K562 (cell line): ENCODE measurements around the gene UNKL. TPM values are rescaled to one million over a fixed set of nuclear protein-coding genes. Genes with fewer than 3 reads are reported as not detected.

ENCODE experiments used
- C11orf30 ChIP-seq: fragments of 450-650 bp; IDR thresholded peaks from 2 replicates; pipeline ENCODE4 v1.6.1; 2016; ENCODE audit warnings: low read depth, mild to moderate bottlenecking
- CBX3 ChIP-seq, 2 experiments: IDR thresholded peaks; 1 replicate in 1 of 2; 2 replicates in 1 of 2; pipeline ENCODE4 v1.6.1; 2012; ENCODE audit warnings: inconsistent platforms in 2 of 2, low read length in 2 of 2, borderline replicate concordance in 1 of 2, control low read depth in 1 of 2
- CHD4 ChIP-seq: fragments of 200-600 bp; sonication (generic); IDR thresholded peaks from 3 replicates; pipeline ENCODE4 v1.6.1; 2012; ENCODE audit warnings: low read depth, mild to moderate bottlenecking, mixed read lengths, low read length, inconsistent platforms; ENCODE audit not compliant: insufficient read depth, insufficient replicate concordance, poor library complexity, severe bottlenecking
- FOS ChIP-seq: IDR thresholded peaks from 3 replicates; pipeline ENCODE4 v1.6.1; 2011; ENCODE audit not compliant: insufficient read length; ENCODE audit errors: extremely low read depth
- FOSL1 ChIP-seq: fragments of 200-800 bp; sonication (Bioruptor generic); conservative IDR thresholded peaks from 2 replicates; pipeline ENCODE4 v1.6.1; 2016; ENCODE audit warnings: missing genetic modification characterization, missing compliant biosample characterization
- JUND ChIP-seq, 2 experiments: IDR thresholded peaks; 2 replicates in 1 of 2; 3 replicates in 1 of 2; pipeline ENCODE4 v1.6.1; 2011; ENCODE audit warnings: borderline replicate concordance in 2 of 2, low read depth in 2 of 2, low read length in 2 of 2, improper control_type of control experiment in 1 of 2, missing biosample characterization in 1 of 2, missing genetic modification characterization in 1 of 2, missing genetic modification reagents in 1 of 2
- MAFK ChIP-seq: IDR thresholded peaks from 2 replicates; pipeline ENCODE4 v1.6.1; 2011; ENCODE audit warnings: low read length, improper control_type of control experiment
- MTF1 ChIP-seq: fragments of 250-450 bp; sonication (Bioruptor Pico); IDR thresholded peaks from 2 replicates; pipeline ENCODE4 v1.9.0; 2021; ENCODE audit warnings: moderate library complexity, mild to moderate bottlenecking, inconsistent platforms, borderline replicate concordance
- NFYB ChIP-seq: IDR thresholded peaks from 2 replicates; pipeline ENCODE4 v1.6.1; 2011; ENCODE audit warnings: mild to moderate bottlenecking, moderate library complexity; ENCODE audit not compliant: insufficient read length; ENCODE audit errors: extremely low read depth
- NR2C2 ChIP-seq, 2 experiments: fragments of 200-800 bp in 1 of 2; sonication (Bioruptor generic) in 1 of 2; sonication (generic) in 1 of 2; formaldehyde crosslinking in 1 of 2; IDR thresholded peaks; 2 replicates each; pipeline versions ENCODE4 v1.6.1 to v1.8.0; 2016 to 2022; ENCODE audit warnings: mild to moderate bottlenecking in 1 of 2, missing compliant biosample characterization in 1 of 2, missing genetic modification characterization in 1 of 2, missing genetic modification reagents in 1 of 2
- NR2F6 ChIP-seq: fragments of 450-650 bp; formaldehyde crosslinking; IDR thresholded peaks from 2 replicates; pipeline ENCODE4 v1.4.0; 2020; ENCODE audit warnings: mild to moderate bottlenecking
- RBM17 ChIP-seq: fragments of 200-400 bp; formaldehyde crosslinking; IDR thresholded peaks from 2 replicates; pipeline ENCODE4 v1.6.1; 2017; ENCODE audit warnings: low read depth, mild to moderate bottlenecking, low read length, borderline replicate concordance
- RFX1 ChIP-seq: fragments of 450-650 bp; IDR thresholded peaks from 2 replicates; pipeline ENCODE4 v1.6.1; 2016; ENCODE audit warnings: mild to moderate bottlenecking, moderate library complexity
- RFX5 ChIP-seq: IDR thresholded peaks from 2 replicates; pipeline ENCODE4 v1.6.1; 2011; ENCODE audit warnings: low read depth, mild to moderate bottlenecking, improper control_type of control experiment, low read length
- TAF15 ChIP-seq: fragments of 200-400 bp; formaldehyde crosslinking; IDR thresholded peaks from 2 replicates; pipeline ENCODE4 v1.6.1; 2017; ENCODE audit warnings: mild to moderate bottlenecking, low read depth, low read length, moderate library complexity
- THRB ChIP-seq: fragments of 450-650 bp; formaldehyde crosslinking; conservative IDR thresholded peaks from 2 replicates; pipeline ENCODE4 v1.4.0; 2022; ENCODE audit warnings: mild to moderate bottlenecking, missing genetic modification characterization
- TOE1 ChIP-seq, 2 experiments: fragments of 450-650 bp in 1 of 2; sonication (generic) in 1 of 2; formaldehyde crosslinking in 1 of 2; IDR thresholded peaks; 2 replicates each; pipeline versions ENCODE4 v1.7.1 to v1.8.0; 2016 to 2022; ENCODE audit warnings: borderline replicate concordance in 2 of 2, mild to moderate bottlenecking in 2 of 2, antibody characterized with exemption in 1 of 2, inconsistent platforms in 1 of 2, low read depth in 1 of 2, missing genetic modification reagents in 1 of 2, moderate library complexity in 1 of 2
- ZBTB26 ChIP-seq: fragments of 450-650 bp; formaldehyde crosslinking; IDR thresholded peaks from 2 replicates; pipeline ENCODE4 v1.4.0; 2022; ENCODE audit warnings: missing genetic modification characterization
- ZNF143 ChIP-seq: sonication (generic); formaldehyde crosslinking; IDR thresholded peaks from 2 replicates; pipeline ENCODE4 v1.9.0; 2022; ENCODE audit warnings: mild to moderate bottlenecking, missing genetic modification reagents
- ZNF280B ChIP-seq: fragments of 250-450 bp; sonication (Bioruptor Pico); IDR thresholded peaks from 2 replicates; pipeline ENCODE4 v1.5.1; 2021; ENCODE audit warnings: mild to moderate bottlenecking
- ZNF41 ChIP-seq: fragments of 250-450 bp; sonication (Bioruptor Pico); conservative IDR thresholded peaks from 2 replicates; pipeline ENCODE4 v1.4.0; 2020; ENCODE audit warnings: mild to moderate bottlenecking
- ZNF75A ChIP-seq: fragments of 450-650 bp; formaldehyde crosslinking; IDR thresholded peaks from 2 replicates; pipeline ENCODE4 v1.4.0; 2020; ENCODE audit warnings: mild to moderate bottlenecking
- ZZZ3 ChIP-seq: fragments of 450-650 bp; IDR thresholded peaks from 2 replicates; pipeline ENCODE4 v1.6.1; 2016; ENCODE audit warnings: antibody characterized with exemption, mild to moderate bottlenecking, moderate library complexity
- polyA plus RNA-seq, 8 experiments: library from polyadenylated mRNA; depleted of rRNA in 4 of 8; stranded (reverse) in 5 of 8; unstranded in 3 of 8; fragments of >200 nt; fragmentation: Nextera tagmentation in 2 of 8; fragmentation: Illumina TruSeq in 1 of 8; extraction: Ambion mirVana in 2 of 8; extraction: Trizol in 1 of 8; gene quantifications; 2 replicates each; pipeline versions ENCODE4 v1.2.1 to v1.2.3, GENCODE V29; 2011 to 2014; ENCODE audit warnings: inconsistent platforms in 1 of 8, missing spikeins in 1 of 8
- total RNA-seq, 7 experiments: library from RNA; depleted of rRNA in 6 of 7; stranded (reverse); fragments of >200 nt in 6 of 7; fragmentation: Illumina TruSeq in 2 of 7; extraction: Trizol in 2 of 7; gene quantifications; 2 replicates each; pipeline versions ENCODE4 v1.2.1 to v1.2.3, GENCODE V29; 2011 to 2021; ENCODE audit warnings: low replicate concordance in 1 of 7

The UNKL gene
- total and polyA plus RNA-seq, 9 of the 15 experiments (the other 6 are each of a cell fraction or from before 2014, with no cell fraction given), result 0.37 to 30.2 (median 5.1) TPM

- TF ChIP-seq ZBTB26 (CRISPR knock-in tag) (no peak), ZZZ3 (no peak), TAF15 (no peak), ZNF41 (CRISPR knock-in tag) (no peak), NFYB (no peak), RFX1 (no peak), C11orf30 (peak; percentile 100), NR2C2 (CRISPR knock-in tag; IDR thresholded peaks at IDR 0.05) (peak; percentile 34; the same call in 1 of the 2 replicates), NR2C2 (tag; IDR thresholded peaks at IDR 0.05) (peak; percentile 85), CHD4 (no peak), ZNF280B (CRISPR knock-in tag) (no peak), NR2F6 (CRISPR knock-in tag) (no peak), RFX5 (no peak), ZNF75A (CRISPR knock-in tag) (no peak), ZNF143 (CRISPR knock-in tag) (no peak), RBM17 (no peak), THRB (CRISPR knock-in tag) (no peak; the same call in 1 of the 2 replicates), TOE1 (IDR thresholded peaks at IDR 0.05; ENCODE audit: borderline replicate concordance) (peak; percentile 61; the same call in 1 of the 2 replicates), TOE1 (CRISPR knock-in tag; IDR thresholded peaks at IDR 0.05; ENCODE audit: borderline replicate concordance, low read depth) (0 out of 2 replicates have a peak, but pooled peaks have one; percentile 48), FOSL1 (tag) (peak; percentile 96), FOS (no peak), JUND (IDR thresholded peaks at IDR 0.05; ENCODE audit: borderline replicate concordance, low read depth, low read length) (peak; percentile 95), JUND (tag; IDR thresholded peaks at IDR 0.05; ENCODE audit: borderline replicate concordance, low read depth, low read length) (peak; percentile 91; the same call in 2 of the 3 replicates), MTF1 (CRISPR knock-in tag) (no peak), MAFK (peak; percentile 90), CBX3 (IDR thresholded peaks at IDR 0.05; ENCODE audit: borderline replicate concordance in 1 of 2, low read length in 2 of 2) (no peak)
These were observed 35.6 kb downstream of the UNKL start (continued) for GRCh38 chr16:1378804-1379303.
